Measurements from ENCODE around the gene PCDHB14.

GRCh38 chr5:141182248-141182647, 40.9 kb upstream of the PCDHB14 start, which contains the start of gene PCDHB16:
- peak; percentile 43 for TF ChIP-seq CTCF (conservative IDR thresholded peaks at IDR 0.05; ENCODE audit: low read depth, low read length)
- no peak for TF ChIP-seq POLR2A (IDR thresholded peaks at IDR 0.05; ENCODE audit: low read depth, low read length)
- TF ChIP-seq CEBPB (IDR thresholded peaks at IDR 0.05; ENCODE audit: low read depth, low read length): no peak
- no peak for TF ChIP-seq ELK1 (IDR thresholded peaks at IDR 0.05; ENCODE audit: borderline replicate concordance, low read depth, low read length)
- no peak for TF ChIP-seq BHLHE40 (IDR thresholded peaks at IDR 0.05; ENCODE audit: low read depth, low read length)

All from IMR-90 (cell line).